Ishikawa (cell line): ENCODE measurements around the gene ADAMTS18.

Source experiments
- CEBPB ChIP-seq: IDR thresholded peaks from 2 replicates; pipeline ENCODE4 v1.6.1; 2012
- CREB1 ChIP-seq: IDR thresholded peaks from 2 replicates; pipeline ENCODE4 v1.6.1; 2012; ENCODE audit warnings: low read depth
- EGR1 ChIP-seq: IDR thresholded peaks from 2 replicates; pipeline ENCODE4 v1.6.1; 2012
- EP300 ChIP-seq: IDR thresholded peaks from 2 replicates; pipeline ENCODE4 v1.6.1; 2012; ENCODE audit warnings: borderline replicate concordance
- FOXM1 ChIP-seq: IDR thresholded peaks from 2 replicates; pipeline ENCODE4 v1.6.1; 2012; ENCODE audit warnings: low read depth, borderline replicate concordance
- MAX ChIP-seq: IDR thresholded peaks from 2 replicates; pipeline ENCODE4 v1.6.1; 2012
- NFIC ChIP-seq: IDR thresholded peaks from 2 replicates; pipeline ENCODE4 v1.6.1; 2012
- RAD21 ChIP-seq: IDR thresholded peaks from 2 replicates; pipeline ENCODE4 v1.6.1; 2012; ENCODE audit warnings: low read depth
- REST ChIP-seq: IDR thresholded peaks from 2 replicates; pipeline ENCODE4 v1.6.1; 2012; ENCODE audit warnings: low read depth, mild to moderate bottlenecking
- TAF1 ChIP-seq: IDR thresholded peaks from 2 replicates; pipeline ENCODE4 v1.6.1; 2012; ENCODE audit warnings: low read depth, mild to moderate bottlenecking
- TCF12 ChIP-seq: IDR thresholded peaks from 2 replicates; pipeline ENCODE4 v1.6.1; 2012; ENCODE audit warnings: low read depth
- TEAD4 ChIP-seq: IDR thresholded peaks from 2 replicates; pipeline ENCODE4 v1.6.1; 2012
- USF1 ChIP-seq: IDR thresholded peaks from 2 replicates; pipeline ENCODE4 v1.6.1; 2012
- YY1 ChIP-seq: IDR thresholded peaks from 2 replicates; pipeline ENCODE4 v1.6.1; 2012; ENCODE audit warnings: low read depth
- ZBTB7A ChIP-seq: IDR thresholded peaks from 2 replicates; pipeline ENCODE4 v1.6.1; 2012; ENCODE audit warnings: low read depth

The ADAMTS18 gene

GRCh38 chr16:77414752-77415231 is 20.0 kb downstream of the ADAMTS18 start:
- TF ChIP-seq YY1, result no peak
- no peak for TF ChIP-seq EGR1
- TF ChIP-seq NFIC, result no peak
- no peak for TF ChIP-seq REST
- TF ChIP-seq FOXM1, result no peak
- TF ChIP-seq CEBPB, result no peak
- no peak for TF ChIP-seq CREB1
- TF ChIP-seq TCF12, result no peak
- no peak for TF ChIP-seq ZBTB7A
- no peak for TF ChIP-seq USF1
- no peak for TF ChIP-seq RAD21
- TF ChIP-seq TAF1, result no peak
- no peak for TF ChIP-seq EP300
- no peak for TF ChIP-seq TEAD4
- no peak for TF ChIP-seq MAX

- TF ChIP-seq RAD21 (no peak), EP300 (no peak), NFIC (peak; percentile 52; the same call in 1 of the 2 replicates)
These were observed 24.4 kb downstream of the ADAMTS18 start for GRCh38 chr16:77410449-77410848.

- TF ChIP-seq RAD21 (no peak), NFIC (no peak), EP300 (no peak), TAF1 (no peak), EGR1 (no peak), FOXM1 (no peak), CREB1 (no peak)
These were observed 25.5 kb downstream of the ADAMTS18 start for GRCh38 chr16:77409311-77409710.

- TF ChIP-seq FOXM1 (no peak), YY1 (no peak), NFIC (no peak), REST (no peak), CEBPB (no peak), TCF12 (no peak), CREB1 (no peak), EP300 (no peak), ZBTB7A (no peak), TEAD4 (no peak), RAD21 (no peak), USF1 (no peak), TAF1 (no peak), MAX (no peak), EGR1 (no peak)
These were observed 26.2 kb downstream of the ADAMTS18 start for GRCh38 chr16:77408607-77409006.

GRCh38 chr16:77406680-77407079 is 28.2 kb downstream of the ADAMTS18 start:
- no peak for TF ChIP-seq CEBPB
- peak; percentile 31; the same call in 1 of the 2 replicates for TF ChIP-seq RAD21

GRCh38 chr16:77404775-77405174 is 30.1 kb downstream of the ADAMTS18 start:
- TF ChIP-seq REST (no peak), MAX (no peak), RAD21 (no peak), CREB1 (no peak), ZBTB7A (no peak), YY1 (no peak), TEAD4 (no peak), CEBPB (no peak)
